ENCODE results near the gene IL2RA. TPM values are rescaled to one million over a fixed set of nuclear protein-coding genes. Genes with fewer than 3 reads are reported as not detected.

IL2RA gene
- total RNA-seq, 1 experiment from 2014 or later, result not detected

- Histone ChIP-seq H3K14ac (ENCODE audit: insufficient read depth, low read length) (no peak overlapping the region), H2BK15ac (ENCODE audit: low read depth, low read length) (no peak overlapping the region), H3T11ph (ENCODE audit: low read length) (no peak overlapping the region), H3K4me1 (ENCODE audit: insufficient read depth, low read length) (no peaks in the 10 kb centered on the region), H2AK5ac (ENCODE audit: insufficient read length, low read length) (no peak overlapping the region), H3K56ac (ENCODE audit: insufficient read length, low read depth, low read length) (no peak overlapping the region), H3K9ac (ENCODE audit: extremely low read depth, insufficient read length, low read length) (no peak overlapping the region), H2BK5ac (ENCODE audit: insufficient read length, low read length) (no peak overlapping the region), H3K27me3 (ENCODE audit: insufficient read depth, low read length) (no peaks in the 10 kb centered on the region), H3K23ac (ENCODE audit: insufficient read length, low read depth, low read length) (no peak overlapping the region), H4K5ac (ENCODE audit: insufficient read length, low read depth, low read length) (no peak overlapping the region), H3K9me3 (ENCODE audit: control insufficient read depth, low read depth, low read length) (no peaks in the 10 kb centered on the region), H2BK12ac (ENCODE audit: insufficient read length, low read depth, low read length) (no peak overlapping the region), H2AFZ (ENCODE audit: low read length) (no peak overlapping the region), H4K8ac (replicated peaks; ENCODE audit: insufficient read length, low read depth, low read length) (no peak overlapping the region), H3K4ac (ENCODE audit: low read depth, low read length) (no peak overlapping the region), H3K79me1 (ENCODE audit: insufficient read depth, low read depth, low read length, poor library complexity, severe bottlenecking) (no peaks in the 10 kb centered on the region), H3K23me2 (ENCODE audit: insufficient read length, low read depth, low read length, poor library complexity, severe bottlenecking) (no peaks in the 10 kb centered on the region), H3K79me2 (ENCODE audit: insufficient read depth, low read length) (no peaks in the 10 kb centered on the region), H2BK120ac (ENCODE audit: low read depth, low read length, poor library complexity, severe bottlenecking) (no peak overlapping the region), H4K20me1 (ENCODE audit: control insufficient read depth, insufficient read depth, insufficient read length) (no peaks in the 10 kb centered on the region), H2BK20ac (ENCODE audit: low read depth, low read length, poor library complexity, severe bottlenecking) (no peak overlapping the region), H3K4me2 (ENCODE audit: insufficient read depth, insufficient read length, low read length) (no peak overlapping the region), H4K91ac (ENCODE audit: insufficient read length, low read depth, low read length) (no peak overlapping the region), H3K27ac (ENCODE audit: insufficient read length, low read depth, low read length) (no peak overlapping the region), H3K18ac (ENCODE audit: insufficient read length, low read depth, low read length) (no peak overlapping the region)
- 0 out of 4 replicates have a peak, but pooled peaks cover 0 to under 1% of the 10 kb centered on the region in 2 experiments for H3K4me1 Mint-ChIP-seq
- WGBS (ENCODE audit: extremely low coverage, insufficient read length, low lambda C conversion rate), result no CpG with 5 or more reads among the region's 8 CpGs
- no peak for TF ChIP-seq CTCF (conservative IDR thresholded peaks at IDR 0.05)
- no peaks in the 10 kb centered on the region for H3K36me3 Mint-ChIP-seq (ENCODE audit: insufficient read depth in 1 of 3, low read depth in 3 of 3)
- H3K27me3 Mint-ChIP-seq (ENCODE audit: low read depth), result peaks cover 5% of the 10 kb centered on the region
- H3K4me3 Mint-ChIP-seq, result no peak overlapping the region
- H3K9me3 Mint-ChIP-seq, result no peaks in the 10 kb centered on the region
- no peak overlapping the region for H3K27ac Mint-ChIP-seq
- no peak for DNase-seq
Observed at GRCh38 chr10:5965266-5965665, 96.9 kb downstream of the IL2RA start.

All from H9 (cell line).